Colon (tissue), 2 donors: ENCODE measurements around the gene TAF13.
"Not testable (repeated sequence)": the region's sequence is repeated elsewhere in the genome, so short reads cannot be mapped to it uniquely, and the experiment has no call there.

ENCODE experiments used
- FAIRE-seq: peaks from 2 replicates; lab custom pipeline; 2012; peaks lifted over from hg19 to GRCh38; lab: Jason Lieb, UNC
- donor health status: control.
- donor health status: control.

Gene TAF13

GRCh38 chr1:109091078-109091838, 15.5 kb upstream of the TAF13 start:
- no peak for FAIRE-seq

GRCh38 chr1:109090196-109091077, 14.6 kb upstream of the TAF13 start, which contains the start of gene TMEM167B:
Gene TMEM167B, plus strand, starts transcription at chr1:109090764. Its CDS starts 109 bp downstream, at chr1:109090873.
- FAIRE-seq = no peak

- no peak for FAIRE-seq
Observed at GRCh38 chr1:109089242-109090015, 13.6 kb upstream of the TAF13 start.

GRCh38 chr1:109084563-109085517, 9.0 kb upstream of the TAF13 start:
- FAIRE-seq = no peak

GRCh38 chr1:109083923-109084322, 8.1 kb upstream of the TAF13 start:
- FAIRE-seq = no peak

- no peak for FAIRE-seq
Observed at GRCh38 chr1:109083501-109083900, 7.7 kb upstream of the TAF13 start.

- FAIRE-seq = no peak
Observed at GRCh38 chr1:109080441-109081082, 4.8 kb upstream of the TAF13 start.

- no peak for FAIRE-seq
Observed at GRCh38 chr1:109079240-109079622, 3.4 kb upstream of the TAF13 start.

- FAIRE-seq = no peak
Observed at GRCh38 chr1:109078317-109078716, 2.5 kb upstream of the TAF13 start.

GRCh38 chr1:109069294-109069693, 6.5 kb downstream of the TAF13 start:
- FAIRE-seq = no peak

GRCh38 chr1:109067883-109068282, 7.9 kb downstream of the TAF13 start:
- FAIRE-seq = no peak

- no peak for FAIRE-seq
Observed at GRCh38 chr1:109065137-109065536, 10.7 kb downstream of the TAF13 start.

- FAIRE-seq = no peak
Observed at GRCh38 chr1:109061183-109061582, 14.6 kb downstream of the TAF13 start.

- FAIRE-seq = no peak
Observed at GRCh38 chr1:109060707-109061106, 15.1 kb downstream of the TAF13 start.

GRCh38 chr1:109059026-109059425, 16.8 kb downstream of the TAF13 start:
- no peak for FAIRE-seq

GRCh38 chr1:109056064-109056463, 19.7 kb downstream of the TAF13 start:
- no peak for FAIRE-seq

GRCh38 chr1:109052145-109052544, 23.7 kb downstream of the TAF13 start:
- FAIRE-seq = not testable (repeated sequence)

- FAIRE-seq = no peak
Observed at GRCh38 chr1:109050228-109050995, 25.4 kb downstream of the TAF13 start.

GRCh38 chr1:109048335-109048734, 27.5 kb downstream of the TAF13 start:
- no peak for FAIRE-seq

- FAIRE-seq = no peak
Observed at GRCh38 chr1:109047339-109047738, 28.5 kb downstream of the TAF13 start.
